ENCODE data around the gene AOPEP. TPM values are rescaled to one million over a fixed set of nuclear protein-coding genes. Genes with fewer than 3 reads are reported as not detected.

AOPEP gene
- polyA plus RNA-seq, 1 of the 3 experiments (the other 2 are of a cell fraction) = 54.6 TPM

DNA sequence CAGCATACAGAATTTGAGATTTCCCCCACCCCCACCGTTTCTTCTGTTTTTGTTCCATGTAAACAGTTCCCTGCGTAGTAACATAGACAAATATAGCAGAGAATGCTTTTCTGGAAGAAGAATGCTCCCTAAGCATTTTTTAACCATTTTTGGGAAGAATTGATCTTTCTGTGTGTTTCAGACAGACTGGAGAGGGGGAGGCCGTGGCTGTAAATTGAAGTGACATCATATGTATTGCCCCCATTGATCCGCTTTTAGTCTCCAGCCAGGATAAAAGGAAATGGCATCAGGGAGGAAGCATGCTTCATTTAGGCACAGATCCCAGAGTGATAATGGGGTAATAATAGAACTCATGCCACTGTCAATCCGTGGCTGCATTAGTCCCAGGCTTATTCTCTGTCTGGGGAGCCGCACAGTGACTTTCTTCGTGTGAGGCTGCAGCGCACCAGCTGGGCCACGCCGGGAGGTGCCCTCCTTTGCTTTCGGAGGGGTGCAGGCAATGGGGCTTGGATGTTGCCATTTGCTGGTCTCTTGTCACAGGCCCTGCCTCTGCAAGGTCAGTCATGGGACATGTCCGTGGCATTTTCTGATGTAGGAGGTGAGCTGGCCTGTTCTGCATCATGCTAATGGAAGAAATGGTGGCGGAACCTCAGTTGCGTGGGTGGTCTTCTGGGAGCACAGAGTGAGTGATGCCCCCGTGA, 329.5 kb downstream of the AOPEP start (continued):
- peak; percentile 92 for TF ChIP-seq MXI1 (IDR thresholded peaks at IDR 0.05; ENCODE audit: low read depth, low read length)
- peak; percentile 49; the same call in 1 of the 2 replicates for TF ChIP-seq NFIC (IDR thresholded peaks at IDR 0.05; ENCODE audit: borderline replicate concordance)
- TF ChIP-seq FOXM1 (IDR thresholded peaks at IDR 0.05; ENCODE audit: low read depth) = no peak
- no peak for TF ChIP-seq RXRA (IDR thresholded peaks at IDR 0.05; ENCODE audit: borderline replicate concordance, low read depth)
- TF ChIP-seq, protein P1, sequence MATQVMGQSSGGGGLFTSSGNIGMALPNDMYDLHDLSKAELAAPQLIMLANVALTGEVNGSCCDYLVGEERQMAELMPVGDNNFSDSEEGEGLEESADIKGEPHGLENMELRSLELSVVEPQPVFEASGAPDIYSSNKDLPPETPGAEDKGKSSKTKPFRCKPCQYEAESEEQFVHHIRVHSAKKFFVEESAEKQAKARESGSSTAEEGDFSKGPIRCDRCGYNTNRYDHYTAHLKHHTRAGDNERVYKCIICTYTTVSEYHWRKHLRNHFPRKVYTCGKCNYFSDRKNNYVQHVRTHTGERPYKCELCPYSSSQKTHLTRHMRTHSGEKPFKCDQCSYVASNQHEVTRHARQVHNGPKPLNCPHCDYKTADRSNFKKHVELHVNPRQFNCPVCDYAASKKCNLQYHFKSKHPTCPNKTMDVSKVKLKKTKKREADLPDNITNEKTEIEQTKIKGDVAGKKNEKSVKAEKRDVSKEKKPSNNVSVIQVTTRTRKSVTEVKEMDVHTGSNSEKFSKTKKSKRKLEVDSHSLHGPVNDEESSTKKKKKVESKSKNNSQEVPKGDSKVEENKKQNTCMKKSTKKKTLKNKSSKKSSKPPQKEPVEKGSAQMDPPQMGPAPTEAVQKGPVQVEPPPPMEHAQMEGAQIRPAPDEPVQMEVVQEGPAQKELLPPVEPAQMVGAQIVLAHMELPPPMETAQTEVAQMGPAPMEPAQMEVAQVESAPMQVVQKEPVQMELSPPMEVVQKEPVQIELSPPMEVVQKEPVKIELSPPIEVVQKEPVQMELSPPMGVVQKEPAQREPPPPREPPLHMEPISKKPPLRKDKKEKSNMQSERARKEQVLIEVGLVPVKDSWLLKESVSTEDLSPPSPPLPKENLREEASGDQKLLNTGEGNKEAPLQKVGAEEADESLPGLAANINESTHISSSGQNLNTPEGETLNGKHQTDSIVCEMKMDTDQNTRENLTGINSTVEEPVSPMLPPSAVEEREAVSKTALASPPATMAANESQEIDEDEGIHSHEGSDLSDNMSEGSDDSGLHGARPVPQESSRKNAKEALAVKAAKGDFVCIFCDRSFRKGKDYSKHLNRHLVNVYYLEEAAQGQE (IDR thresholded peaks at IDR 0.05; ENCODE audit: low read depth, low read length) = no peak
- peak; percentile 78 for TF ChIP-seq MEF2A (IDR thresholded peaks at IDR 0.05; ENCODE audit: borderline replicate concordance, low read depth)
- TF ChIP-seq, protein P2, sequence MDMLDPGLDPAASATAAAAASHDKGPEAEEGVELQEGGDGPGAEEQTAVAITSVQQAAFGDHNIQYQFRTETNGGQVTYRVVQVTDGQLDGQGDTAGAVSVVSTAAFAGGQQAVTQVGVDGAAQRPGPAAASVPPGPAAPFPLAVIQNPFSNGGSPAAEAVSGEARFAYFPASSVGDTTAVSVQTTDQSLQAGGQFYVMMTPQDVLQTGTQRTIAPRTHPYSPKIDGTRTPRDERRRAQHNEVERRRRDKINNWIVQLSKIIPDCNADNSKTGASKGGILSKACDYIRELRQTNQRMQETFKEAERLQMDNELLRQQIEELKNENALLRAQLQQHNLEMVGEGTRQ (IDR thresholded peaks at IDR 0.05; ENCODE audit: borderline replicate concordance, low read depth, low read length) = no peak
- TF ChIP-seq POLR2AphosphoS5 (IDR thresholded peaks at IDR 0.05; ENCODE audit: low read depth, low read length) = no peak; the same call in 1 of the 2 replicates
- no peak for TF ChIP-seq YY1 (IDR thresholded peaks at IDR 0.05; ENCODE audit: low read depth)
- TF ChIP-seq GATA2 (CRISPR knock-in tag; IDR thresholded peaks at IDR 0.05) = peak; percentile 69
- TF ChIP-seq FOSL2 (IDR thresholded peaks at IDR 0.05; ENCODE audit: borderline replicate concordance, low read depth) = peak; percentile 24; the same call in 1 of the 2 replicates
- TF ChIP-seq, protein P3, sequence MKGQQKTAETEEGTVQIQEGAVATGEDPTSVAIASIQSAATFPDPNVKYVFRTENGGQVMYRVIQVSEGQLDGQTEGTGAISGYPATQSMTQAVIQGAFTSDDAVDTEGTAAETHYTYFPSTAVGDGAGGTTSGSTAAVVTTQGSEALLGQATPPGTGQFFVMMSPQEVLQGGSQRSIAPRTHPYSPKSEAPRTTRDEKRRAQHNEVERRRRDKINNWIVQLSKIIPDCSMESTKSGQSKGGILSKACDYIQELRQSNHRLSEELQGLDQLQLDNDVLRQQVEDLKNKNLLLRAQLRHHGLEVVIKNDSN (IDR thresholded peaks at IDR 0.05; ENCODE audit: borderline replicate concordance, low read depth) = no peak
- TF ChIP-seq FOXJ3 (CRISPR knock-in tag; IDR thresholded peaks at IDR 0.05) = peak; percentile 46; the same call in 1 of the 2 replicates
- TF ChIP-seq EP300 (IDR thresholded peaks at IDR 0.05; ENCODE audit: borderline replicate concordance in 1 of 2, low read depth in 1 of 2, low read length in 1 of 2) = peak; percentile 36 to 41; a peak in 2 of 4 replicates
- TF ChIP-seq, protein P4, sequence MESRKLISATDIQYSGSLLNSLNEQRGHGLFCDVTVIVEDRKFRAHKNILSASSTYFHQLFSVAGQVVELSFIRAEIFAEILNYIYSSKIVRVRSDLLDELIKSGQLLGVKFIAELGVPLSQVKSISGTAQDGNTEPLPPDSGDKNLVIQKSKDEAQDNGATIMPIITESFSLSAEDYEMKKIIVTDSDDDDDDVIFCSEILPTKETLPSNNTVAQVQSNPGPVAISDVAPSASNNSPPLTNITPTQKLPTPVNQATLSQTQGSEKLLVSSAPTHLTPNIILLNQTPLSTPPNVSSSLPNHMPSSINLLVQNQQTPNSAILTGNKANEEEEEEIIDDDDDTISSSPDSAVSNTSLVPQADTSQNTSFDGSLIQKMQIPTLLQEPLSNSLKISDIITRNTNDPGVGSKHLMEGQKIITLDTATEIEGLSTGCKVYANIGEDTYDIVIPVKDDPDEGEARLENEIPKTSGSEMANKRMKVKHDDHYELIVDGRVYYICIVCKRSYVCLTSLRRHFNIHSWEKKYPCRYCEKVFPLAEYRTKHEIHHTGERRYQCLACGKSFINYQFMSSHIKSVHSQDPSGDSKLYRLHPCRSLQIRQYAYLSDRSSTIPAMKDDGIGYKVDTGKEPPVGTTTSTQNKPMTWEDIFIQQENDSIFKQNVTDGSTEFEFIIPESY (IDR thresholded peaks at IDR 0.05; ENCODE audit: borderline replicate concordance, low read depth) = no peak
- TF ChIP-seq, protein P5, sequence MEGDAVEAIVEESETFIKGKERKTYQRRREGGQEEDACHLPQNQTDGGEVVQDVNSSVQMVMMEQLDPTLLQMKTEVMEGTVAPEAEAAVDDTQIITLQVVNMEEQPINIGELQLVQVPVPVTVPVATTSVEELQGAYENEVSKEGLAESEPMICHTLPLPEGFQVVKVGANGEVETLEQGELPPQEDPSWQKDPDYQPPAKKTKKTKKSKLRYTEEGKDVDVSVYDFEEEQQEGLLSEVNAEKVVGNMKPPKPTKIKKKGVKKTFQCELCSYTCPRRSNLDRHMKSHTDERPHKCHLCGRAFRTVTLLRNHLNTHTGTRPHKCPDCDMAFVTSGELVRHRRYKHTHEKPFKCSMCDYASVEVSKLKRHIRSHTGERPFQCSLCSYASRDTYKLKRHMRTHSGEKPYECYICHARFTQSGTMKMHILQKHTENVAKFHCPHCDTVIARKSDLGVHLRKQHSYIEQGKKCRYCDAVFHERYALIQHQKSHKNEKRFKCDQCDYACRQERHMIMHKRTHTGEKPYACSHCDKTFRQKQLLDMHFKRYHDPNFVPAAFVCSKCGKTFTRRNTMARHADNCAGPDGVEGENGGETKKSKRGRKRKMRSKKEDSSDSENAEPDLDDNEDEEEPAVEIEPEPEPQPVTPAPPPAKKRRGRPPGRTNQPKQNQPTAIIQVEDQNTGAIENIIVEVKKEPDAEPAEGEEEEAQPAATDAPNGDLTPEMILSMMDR (IDR thresholded peaks at IDR 0.05) = 0 out of 2 replicates have a peak, but pooled peaks have one; percentile 18
